GM18502 (cell line): ENCODE results near the gene FREY1.

ENCODE experiments used
- ATAC-seq: cut with Tn5 transposase; IDR thresholded peaks from one replicate; pipeline ENCODE4 v1.9.1; 2021; ENCODE audit warnings: mild to moderate bottlenecking; ENCODE audit not compliant: unreplicated experiment, poor library complexity

FREY1 gene, protein sequence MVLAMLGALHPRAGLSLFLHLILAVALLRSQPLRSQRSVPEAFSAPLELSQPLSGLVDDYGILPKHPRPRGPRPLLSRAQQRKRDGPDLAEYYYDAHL

DNA sequence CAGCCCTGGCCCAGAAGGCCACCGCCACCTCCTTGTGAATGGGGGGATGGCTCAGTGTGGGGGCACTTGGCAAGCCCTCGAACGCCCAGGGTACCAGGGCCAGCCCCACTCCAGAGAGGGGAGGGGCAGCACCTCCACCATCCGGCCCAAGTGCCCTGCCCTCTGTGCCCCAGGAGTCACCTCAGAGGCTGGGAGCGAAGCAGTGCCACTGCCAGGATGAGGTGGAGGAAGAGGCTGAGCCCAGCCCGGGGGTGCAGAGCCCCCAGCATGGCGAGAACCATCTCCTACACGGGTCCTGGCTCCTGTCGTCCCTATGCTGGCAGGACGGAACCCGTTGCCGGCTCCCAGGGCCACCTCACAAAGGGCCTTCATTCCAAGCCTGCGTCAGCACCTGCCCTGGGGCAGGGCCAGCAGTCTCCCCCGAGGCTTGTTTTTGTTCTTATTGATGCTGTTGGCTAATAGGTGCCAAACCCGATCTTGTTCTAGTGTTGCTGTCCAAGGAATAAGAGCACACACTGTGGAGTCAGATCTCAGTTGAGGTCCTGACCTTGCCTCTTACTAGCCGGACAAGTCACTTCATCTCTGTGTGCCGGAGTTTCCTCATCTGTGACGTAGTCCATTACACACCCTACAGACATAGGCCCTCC is at the start of gene FREY1:
TSS of gene FREY1 (minus strand) at position 307 of the 647 bp plus-strand sequence. CDS start at position 281, 26 bp downstream.
- no peak for ATAC-seq

GRCh38 chr11:45949992-45950407 is 42.9 kb upstream of the FREY1 start:
- ATAC-seq = no peak

GRCh38 chr11:45948356-45948755 is 41.3 kb upstream of the FREY1 start:
- no peak for ATAC-seq

DNA sequence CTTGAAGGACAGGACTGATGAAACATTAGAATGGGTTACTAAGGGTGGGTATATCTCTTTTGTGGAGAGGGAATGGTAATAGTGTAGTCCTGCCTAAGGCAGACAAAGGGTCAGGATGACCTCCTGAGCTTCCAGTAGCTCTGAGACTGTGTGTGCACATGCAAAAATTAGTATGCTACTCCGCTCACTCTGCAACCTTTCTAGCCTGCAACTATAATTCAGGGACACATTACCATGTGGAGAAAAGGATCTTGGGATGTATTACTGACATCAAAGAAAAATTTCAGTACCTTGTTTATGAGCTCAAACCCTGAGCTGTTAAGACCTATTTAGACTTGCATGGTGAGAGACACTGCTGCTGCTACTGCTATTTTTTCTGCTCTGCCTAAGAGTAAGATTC is 40.8 kb upstream of the FREY1 start:
- no peak for ATAC-seq

DNA sequence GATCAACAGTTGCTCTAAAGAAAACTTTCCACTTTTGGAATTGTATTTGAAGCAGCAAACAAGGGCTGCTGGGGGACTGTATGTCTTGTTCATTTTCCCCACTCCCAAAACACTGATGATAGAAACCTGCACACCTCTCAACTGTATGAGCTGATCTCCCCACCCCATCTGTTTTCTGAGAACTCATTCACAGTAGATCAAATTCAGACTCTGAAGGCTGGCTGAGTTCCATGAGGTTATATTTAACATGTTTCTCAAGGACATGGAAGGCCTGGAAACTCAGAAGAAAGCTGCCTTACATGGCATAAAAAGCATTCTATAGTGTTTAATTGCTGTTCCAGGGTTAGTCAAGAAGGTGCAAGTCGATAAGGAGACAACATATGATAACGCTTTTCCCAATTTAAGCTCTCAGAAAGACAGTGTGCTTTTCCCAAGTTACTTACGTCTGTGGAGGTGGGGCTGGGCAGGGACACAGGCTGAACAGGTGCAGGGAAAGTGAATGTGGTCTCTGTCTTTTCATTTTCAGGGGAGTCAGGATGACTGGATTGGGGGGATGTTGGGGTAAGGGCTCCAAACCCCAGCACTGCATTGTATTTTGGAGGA is 38.4 kb upstream of the FREY1 start:
- no peak for ATAC-seq

GRCh38 chr11:45942381-45942780 is 35.3 kb upstream of the FREY1 start:
- no peak for ATAC-seq

DNA sequence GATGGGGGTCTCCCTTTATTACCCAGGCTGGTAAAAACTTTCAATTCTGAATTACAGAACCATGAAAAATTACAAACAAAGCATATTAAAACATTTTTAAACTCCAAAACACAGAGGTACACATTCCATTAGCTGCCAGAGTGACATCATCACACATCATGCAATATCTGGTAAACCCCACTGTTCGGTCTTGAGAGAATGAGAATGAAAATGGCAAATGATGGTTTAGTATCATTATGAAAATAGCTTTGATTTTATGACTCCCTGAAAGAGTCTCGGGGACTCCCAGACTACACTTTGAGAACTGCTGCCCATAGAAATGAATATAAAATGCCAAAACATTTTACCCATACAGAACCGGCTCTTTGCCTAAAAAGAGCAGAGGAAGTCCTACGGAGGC is 34.2 kb upstream of the FREY1 start:
- no peak for ATAC-seq

DNA sequence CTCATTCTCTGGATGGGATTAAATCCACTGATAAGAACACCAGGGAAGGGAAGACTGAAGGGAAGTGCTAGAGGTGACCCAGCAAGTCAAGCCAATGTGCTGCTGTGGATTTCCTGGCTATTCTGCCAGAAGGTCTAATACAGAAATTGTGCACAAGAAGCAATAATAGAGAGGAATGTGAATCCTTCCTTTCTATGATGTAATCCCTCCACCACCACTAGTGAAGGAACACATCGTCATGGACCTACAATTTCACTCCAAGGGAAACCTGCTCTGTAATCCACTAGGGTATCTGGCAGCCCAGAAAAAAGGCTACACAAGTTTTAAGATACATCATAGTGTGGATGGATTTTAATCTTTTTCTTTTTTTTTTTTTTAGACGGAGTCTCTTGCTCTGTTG is 32.8 kb upstream of the FREY1 start:
- no peak for ATAC-seq

DNA sequence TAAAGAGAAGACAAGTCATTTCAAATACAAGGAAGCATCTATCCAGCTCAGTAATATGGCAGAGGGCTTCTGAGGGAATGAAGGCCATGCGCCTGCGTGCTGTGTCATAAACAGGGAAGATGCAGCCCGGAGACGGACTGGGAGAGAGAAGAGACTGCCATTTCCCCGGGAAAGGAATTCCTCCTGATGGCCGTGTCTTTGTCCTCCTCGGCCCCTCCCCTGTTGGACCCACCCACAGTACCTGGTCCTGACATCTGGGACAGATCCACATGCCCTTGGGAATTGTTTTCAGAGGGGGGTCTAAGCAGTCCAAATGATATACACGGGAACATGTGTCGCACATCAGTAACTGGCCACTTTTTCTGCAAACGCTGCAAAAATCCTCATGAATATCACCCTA is 30.8 kb upstream of the FREY1 start:
- ATAC-seq = no peak

DNA sequence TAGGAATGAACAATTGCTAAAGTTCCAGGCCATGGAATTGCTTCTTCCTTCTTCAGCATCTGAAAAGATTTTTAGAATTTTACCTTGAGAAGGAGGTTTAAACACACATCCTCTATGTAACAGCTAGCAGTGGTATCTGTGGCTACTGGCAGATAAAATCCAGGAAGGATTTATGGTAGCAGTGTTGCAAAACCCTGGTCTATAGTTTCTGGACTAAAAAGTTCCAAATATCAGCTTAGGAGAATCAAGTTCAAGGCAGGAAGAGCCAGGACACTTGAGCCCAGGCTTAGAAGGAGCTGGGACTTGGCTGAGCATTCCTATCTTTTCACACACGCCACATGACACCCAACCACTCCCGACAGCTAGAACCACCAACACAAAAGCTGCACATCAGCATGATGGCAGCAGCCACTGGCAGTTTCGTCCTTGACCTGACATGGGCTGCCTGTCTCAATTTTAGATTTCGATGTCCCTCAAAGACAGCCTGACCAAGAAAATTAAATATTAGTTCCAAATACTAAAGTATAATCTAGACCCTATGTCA is 29.5 kb upstream of the FREY1 start:
- no peak for ATAC-seq

- no peak for ATAC-seq
Measured at GRCh38 chr11:45935349-45936064, 28.4 kb upstream of the FREY1 start.

- ATAC-seq = no peak
Measured at GRCh38 chr11:45934580-45935318, 27.7 kb upstream of the FREY1 start.

GRCh38 chr11:45933846-45934579 is 26.9 kb upstream of the FREY1 start:
- ATAC-seq = no peak

DNA sequence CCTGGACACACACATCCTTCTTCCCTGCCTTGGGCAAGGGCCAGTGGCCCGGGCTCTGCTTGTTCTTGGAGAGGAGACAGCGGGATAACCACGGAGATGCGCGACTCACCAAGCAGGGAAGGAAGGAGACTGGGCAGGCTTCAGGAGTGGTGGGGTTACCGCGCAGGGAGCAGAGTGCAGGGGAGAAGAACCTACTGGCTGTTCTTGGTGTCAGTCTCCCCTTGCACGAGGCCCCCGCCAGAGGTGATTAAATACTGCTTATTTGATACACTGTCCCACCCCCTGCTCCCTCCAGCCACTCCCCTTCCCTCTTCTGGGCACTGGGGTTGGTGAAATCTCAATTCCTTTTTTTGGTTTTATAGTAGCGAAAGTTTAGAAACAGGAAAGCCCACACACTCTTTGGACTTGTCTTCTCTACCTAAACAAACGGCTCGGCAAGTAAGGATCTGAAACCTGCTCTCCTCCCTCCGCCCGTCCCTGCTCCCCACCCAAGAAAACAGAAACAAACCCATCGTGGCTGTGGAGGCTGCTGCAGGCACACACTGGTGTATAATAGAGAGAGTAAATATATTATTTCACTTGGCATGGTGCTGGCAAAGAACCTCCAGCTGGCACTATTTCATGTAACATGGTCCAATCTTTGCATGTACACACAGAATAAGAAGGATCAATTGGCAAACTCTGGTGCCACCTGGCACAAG is 26.2 kb upstream of the FREY1 start:
- ATAC-seq = no peak

GRCh38 chr11:45932217-45932616 is 25.1 kb upstream of the FREY1 start:
- no peak for ATAC-seq

DNA sequence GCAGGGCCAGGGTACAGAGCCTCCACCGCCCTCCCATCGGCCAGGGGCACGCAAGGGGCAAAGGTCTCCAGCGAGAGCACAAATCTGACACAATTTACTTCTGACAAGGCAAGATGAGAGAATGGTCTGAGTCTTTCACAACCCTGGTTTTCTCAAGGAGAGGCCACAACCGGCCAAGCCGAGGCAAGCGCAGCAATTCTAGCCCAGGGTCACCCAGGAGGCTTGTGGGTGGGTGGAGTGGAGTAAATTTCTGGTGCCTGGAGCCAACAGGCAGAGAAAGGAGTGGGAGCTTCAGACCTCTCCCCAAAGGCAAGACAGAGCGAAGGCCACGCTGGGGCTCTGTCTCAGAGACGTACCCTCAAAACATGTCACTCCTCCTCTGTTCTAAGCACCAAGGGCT is 24.7 kb upstream of the FREY1 start:
- no peak for ATAC-seq

DNA sequence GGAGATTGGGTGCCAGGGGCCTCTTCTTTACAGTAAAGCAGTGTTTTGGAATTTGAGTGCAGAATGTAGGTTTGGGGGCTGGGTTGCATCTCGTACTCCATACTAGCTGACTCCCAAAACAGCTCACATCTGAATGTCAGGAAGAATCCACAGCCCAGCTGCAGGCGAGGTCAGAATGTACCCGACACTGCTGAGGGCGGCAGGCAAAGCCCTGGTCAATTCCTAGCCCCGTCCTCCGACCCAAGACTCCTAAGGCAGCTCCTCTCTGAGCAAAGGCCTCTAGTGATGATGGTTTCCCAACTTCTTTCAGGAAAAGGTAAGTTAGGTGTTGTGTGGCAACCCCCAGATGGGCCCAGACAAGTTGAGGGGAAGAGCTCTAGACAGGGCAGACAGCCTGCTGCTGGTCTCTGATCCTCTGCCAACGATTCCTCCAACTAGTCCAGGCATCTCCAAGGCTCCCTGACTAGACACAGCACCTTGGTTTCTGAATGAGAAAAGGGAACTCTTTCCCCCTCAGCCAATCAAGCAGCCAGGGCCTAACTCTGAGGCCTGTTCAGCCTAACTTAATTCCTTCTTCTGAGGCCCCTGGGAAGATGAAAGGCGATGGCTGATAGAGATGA is 24.0 kb upstream of the FREY1 start:
- no peak for ATAC-seq

DNA sequence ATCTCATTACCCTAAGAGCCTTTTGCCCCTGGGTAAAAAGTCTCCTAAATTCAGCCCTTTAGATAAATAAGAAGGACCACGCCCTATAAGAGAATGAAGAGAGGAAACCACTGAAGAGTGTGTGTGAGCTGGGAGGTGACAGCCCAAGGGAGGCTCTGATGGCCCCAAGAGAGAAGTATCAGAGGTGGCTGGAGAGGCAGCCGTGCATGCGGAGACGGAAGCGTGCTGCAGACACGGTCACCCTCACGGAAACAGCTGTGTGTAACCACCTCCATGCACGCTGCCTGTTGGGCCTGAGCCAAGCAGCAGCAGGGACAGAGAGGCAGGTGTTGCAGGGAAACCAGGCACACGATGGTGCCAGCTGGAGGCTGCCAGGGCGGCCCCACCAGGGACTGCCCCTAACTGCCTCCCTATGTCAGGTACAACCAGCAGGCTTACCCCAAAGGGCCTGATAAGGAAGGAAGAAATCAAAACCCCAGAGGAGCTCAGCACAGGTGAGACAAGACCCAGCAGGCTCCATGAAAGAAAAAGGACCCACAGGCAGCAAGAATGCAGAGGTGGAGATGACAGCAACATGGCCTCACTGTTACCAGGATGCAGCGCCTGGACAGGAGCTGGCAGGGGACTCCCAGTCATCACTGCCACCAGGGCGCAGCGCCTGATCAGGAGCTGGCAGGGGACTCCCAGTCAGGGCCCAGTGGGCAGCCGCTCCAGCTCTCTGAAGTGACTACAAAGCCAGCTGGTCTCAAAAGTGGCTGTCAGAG is 23.1 kb upstream of the FREY1 start:
- peak; percentile 94 for ATAC-seq
